GM12878 (cell line): ENCODE measurements around the gene TMEM255B. TPM values are rescaled to one million over a fixed set of nuclear protein-coding genes. Genes with fewer than 3 reads are reported as not detected.

Source experiments
- ATAC-seq: fragments of 200-7000 bp; cut with Tn5 transposase; 3 replicates; pipeline ENCODE4 v1.9.1; 2020; ENCODE audit warnings: mild to moderate bottlenecking, moderate library complexity
- BruUV-seq: library from RNA; stranded (reverse); fragments of 400-500 nt; replicated peaks from 2 replicates; lab custom pipeline; 2021; lab: Mats Ljungman, UMichigan
- CTCF ChIA-PET: fragments of 300-600 bp; sonication (Branson Sonifier 250); formaldehyde crosslinking; extraction: SDS; loops from one replicate; lab custom pipeline; 2021; ENCODE audit warnings: inconsistent platforms; lab: Yijun Ruan, JAX
- POLR2A ChIA-PET: fragments of 350-600 bp; formaldehyde crosslinking; extraction: SDS; loops from one replicate; lab custom pipeline; 2021; ENCODE audit warnings: inconsistent platforms; lab: Charles Lee
- RAD21 ChIA-PET: fragments of 300-600 bp; sonication (Branson Sonifier 250); formaldehyde crosslinking; loops from one replicate; lab custom pipeline; 2023; ENCODE audit warnings: antibody characterized with exemption; ENCODE audit not compliant: unreplicated experiment; lab: Charles Lee
- SMC1A ChIA-PET: fragments of 300-600 bp; sonication (Branson Sonifier 250); formaldehyde crosslinking; loops from one replicate; lab custom pipeline; 2023; ENCODE audit not compliant: unreplicated experiment, uncharacterized antibody; lab: Charles Lee
- DNase-seq: peaks from one replicate; pipeline ENCODE4 v3.0.0-alpha.2; 2011; ENCODE audit warnings: low read depth, low spot score
- FAIRE-seq: peaks from 3 replicates; lab custom pipeline; 2011; peaks lifted over from hg19 to GRCh38; lab: Jason Lieb, UNC
- H2AFZ ChIP-seq: 2 replicates; pipeline ENCODE4 v1.6.0; 2011; ENCODE audit warnings: low read depth, low read length, control low read depth; ENCODE audit not compliant: control insufficient read depth
- H3K27ac ChIP-seq: 2 replicates; pipeline ENCODE4 v1.5.1; 2011; ENCODE audit warnings: control low read depth; ENCODE audit not compliant: control insufficient read depth, insufficient read depth
- H3K27me3 ChIP-seq, 2 experiments: replicated peaks in 1 of 2; 2 replicates each; pipeline versions ENCODE4 v1.6.0 to v1.6.1; 2011; ENCODE audit warnings: low read length in 1 of 2; ENCODE audit not compliant: control insufficient read depth in 2 of 2, insufficient read depth in 2 of 2
- H3K36me3 ChIP-seq, 2 experiments: 2 replicates each; pipeline ENCODE4 v1.5.1; 2011; ENCODE audit warnings: low read length in 1 of 2; ENCODE audit not compliant: control insufficient read depth in 2 of 2, insufficient read depth in 2 of 2
- H3K4me1 ChIP-seq: 2 replicates; pipeline ENCODE4 v1.6.1; 2011; ENCODE audit warnings: mild to moderate bottlenecking, low read length, moderate library complexity, mixed read lengths; ENCODE audit not compliant: control insufficient read depth, insufficient read depth
- H3K4me2 ChIP-seq: 2 replicates; pipeline ENCODE4 v1.6.0; 2011; ENCODE audit warnings: control low read depth; ENCODE audit not compliant: control insufficient read depth, insufficient read depth
- H3K4me3 ChIP-seq: fragments of 200-600 bp; sonication (generic); 2 replicates; pipeline ENCODE4 v1.5.1; 2016
- H3K79me2 ChIP-seq: 2 replicates; pipeline ENCODE4 v1.6.0; 2011; ENCODE audit warnings: low read length; ENCODE audit not compliant: control insufficient read depth, insufficient read depth
- H3K9ac ChIP-seq: 2 replicates; pipeline ENCODE4 v1.8.0; 2011; ENCODE audit warnings: low read length, control low read depth, mixed read lengths; ENCODE audit not compliant: control insufficient read depth, insufficient read depth
- H3K9me3 ChIP-seq: replicated peaks from 3 replicates; pipeline ENCODE4 v1.5.1; 2011; ENCODE audit warnings: mild to moderate bottlenecking, low read length; ENCODE audit not compliant: control insufficient read depth, insufficient read depth
- H4K20me1 ChIP-seq: 2 replicates; pipeline ENCODE4 v1.6.0; 2011; ENCODE audit not compliant: control insufficient read depth, insufficient read depth
- BCL11A ChIP-seq: IDR thresholded peaks from 2 replicates; pipeline ENCODE4 v1.6.1; 2011; ENCODE audit warnings: low read depth, low read length
- CBFB ChIP-seq: IDR thresholded peaks from 2 replicates; pipeline ENCODE4 v1.6.1; 2016; ENCODE audit warnings: antibody characterized with exemption, low read depth
- EED ChIP-seq: sonication (generic); IDR thresholded peaks from 2 replicates; pipeline ENCODE4 v1.6.1; 2016; ENCODE audit warnings: antibody characterized with exemption, low read depth
- NBN ChIP-seq: fragments of 450-650 bp; IDR thresholded peaks from 2 replicates; pipeline ENCODE4 v1.6.1; 2016
- NR2F1 ChIP-seq: fragments of 450-650 bp; conservative IDR thresholded peaks from 2 replicates; pipeline ENCODE4 v1.6.1; 2017; ENCODE audit warnings: mild to moderate bottlenecking
- PKNOX1 ChIP-seq: fragments of 450-650 bp; IDR thresholded peaks from 2 replicates; pipeline ENCODE4 v1.6.1; 2016; ENCODE audit warnings: mild to moderate bottlenecking
- RAD21 ChIP-seq: IDR thresholded peaks from 2 replicates; pipeline ENCODE4 v1.6.1; 2011; ENCODE audit warnings: mild to moderate bottlenecking, low read depth, low read length, moderate library complexity; ENCODE audit not compliant: insufficient read depth
- RBBP5 ChIP-seq: fragments of 200-600 bp; sonication (generic); conservative IDR thresholded peaks from 2 replicates; pipeline ENCODE4 v1.6.1; 2016
- SKIL ChIP-seq: fragments of 450-650 bp; IDR thresholded peaks from 2 replicates; pipeline ENCODE4 v1.6.1; 2017; ENCODE audit warnings: mild to moderate bottlenecking, low read depth, inconsistent platforms; ENCODE audit not compliant: poor library complexity, severe bottlenecking
- TCF3 ChIP-seq: IDR thresholded peaks from 2 replicates; pipeline ENCODE4 v1.6.1; 2012; ENCODE audit warnings: low read depth, mild to moderate bottlenecking, low read length, borderline replicate concordance; ENCODE audit not compliant: insufficient read depth
- USF2 ChIP-seq: IDR thresholded peaks from 2 replicates; pipeline ENCODE4 v1.6.1; 2011; ENCODE audit warnings: low read depth, low read length, improper control_type of control experiment, borderline replicate concordance
- YY1 ChIP-seq: IDR thresholded peaks from 2 replicates; pipeline ENCODE4 v1.6.1; 2011; ENCODE audit warnings: low read depth, mild to moderate bottlenecking, low read length
- ZNF274 ChIP-seq: IDR thresholded peaks from one replicate; pipeline ENCODE4 v1.8.0; 2011; ENCODE audit not compliant: insufficient read length, insufficient read depth
- ZNF592 ChIP-seq: fragments of 450-650 bp; IDR thresholded peaks from 2 replicates; pipeline ENCODE4 v1.6.1; 2017; ENCODE audit warnings: mild to moderate bottlenecking, moderate library complexity
- WGBS: methylation state at CpG from one replicate; pipeline ENCODE4 v1.1.6; 2016; ENCODE audit warnings: low lambda C conversion rate; ENCODE audit not compliant: insufficient replicate concordance, insufficient coverage; ENCODE audit errors: missing lambda C conversion rate; 5-methylcytosine and 5-hydroxymethylcytosine counted together
- in situ Hi-C: fragments of 300-500 bp; cut with MboI; formaldehyde crosslinking; loops from 9 replicates; pipeline ENCODE4 v1.14.3; 2018; ENCODE audit warnings: mixed read lengths
- intact Hi-C: fragments of 100-400 bp; cut with micrococcal nuclease; formaldehyde crosslinking; loops from one replicate; pipeline ENCODE4 v1.14.2; 2022; ENCODE audit not compliant: unreplicated experiment
- polyA plus RNA-seq, 11 experiments: library from polyadenylated mRNA; depleted of rRNA in 4 of 11; unstranded in 6 of 11; stranded (reverse) in 5 of 11; fragments of >200 nt; fragmentation: Nextera tagmentation in 4 of 11; fragmentation: Illumina TruSeq in 1 of 11; extraction: Ambion mirVana in 4 of 11; extraction: Trizol in 1 of 11; gene quantifications; 1 replicate in 1 of 11; 2 replicates in 10 of 11; pipeline versions ENCODE4 v1.2.1 to v1.2.3, GENCODE V29; 2011 to 2016; ENCODE audit warnings: inconsistent platforms in 2 of 11, missing spikeins in 2 of 11, low read depth in 1 of 11
- total RNA-seq, 4 experiments: library from RNA; depleted of rRNA in 3 of 4; stranded (reverse); fragments of >200 nt in 3 of 4; fragmentation: Illumina TruSeq in 1 of 4; extraction: Trizol in 1 of 4; gene quantifications; 2 replicates each; pipeline versions ENCODE4 v1.2.1 to v1.2.3, GENCODE V29; 2013 to 2021

TMEM255B gene
- total and polyA plus RNA-seq, 10 of the 15 experiments (the other 5 are each of a cell fraction or from before 2014, with no cell fraction given): 0.04 to 0.62 (median 0.13) TPM; not detected in 3

GRCh38 chr13:113729187-113730019, 29.6 kb upstream of the TMEM255B start (continued):
- TF ChIP-seq ZNF592 (no peak), USF2 (no peak), TCF3 (no peak), NR2F1 (no peak), ZNF274 (no peak)

GRCh38 chr13:113730258-113730691, 28.8 kb upstream of the TMEM255B start:
- CTCF ChIA-PET: no interaction called here
- TF ChIP-seq NBN: no peak
- TF ChIP-seq EED: no peak
- no peak for TF ChIP-seq SKIL
- TF ChIP-seq PKNOX1: no peak
- no peak for TF ChIP-seq RBBP5
- TF ChIP-seq YY1: no peak
- TF ChIP-seq RAD21: no peak
- TF ChIP-seq CBFB: no peak
- no peak for TF ChIP-seq BCL11A

More at GRCh38 chr13:113730258-113730691, 28.8 kb upstream of the TMEM255B start:
- Histone ChIP-seq H3K4me2 (no peak overlapping the region), H3K4me1 (no peaks in the 10 kb centered on the region), H3K27me3 (no peaks in the 10 kb centered on the region; a peak in 1 of 4 replicates), H3K36me3 (no peaks in the 10 kb centered on the region), H3K27ac (no peak overlapping the region), H3K79me2 (no peaks in the 10 kb centered on the region), H3K9me3 (no peaks in the 10 kb centered on the region; the same call in 2 of the 3 replicates), H2AFZ (no peak overlapping the region), H4K20me1 (no peaks in the 10 kb centered on the region), H3K4me3 (no peak overlapping the region), H3K9ac (no peak overlapping the region)
- ChIA-PET RAD21 (no interaction called here), POLR2A (no interaction called here), SMC1A (no interaction called here)
- ATAC-seq: no peak
- WGBS: 29% methylated on average over 17 of the region's 21 CpGs
- FAIRE-seq: no peak
- in situ Hi-C loops (no loop called here), intact Hi-C loops (no loop called here)
- no TSS peak for BruUV-seq
- DNase-seq: no peak
